Measurements from ENCODE around the gene LY6G5B.
"Not testable (repeated sequence)": the region's sequence is repeated elsewhere in the genome, so short reads cannot be mapped to it uniquely, and the experiment has no call there.

Gene LY6G5B

DNA sequence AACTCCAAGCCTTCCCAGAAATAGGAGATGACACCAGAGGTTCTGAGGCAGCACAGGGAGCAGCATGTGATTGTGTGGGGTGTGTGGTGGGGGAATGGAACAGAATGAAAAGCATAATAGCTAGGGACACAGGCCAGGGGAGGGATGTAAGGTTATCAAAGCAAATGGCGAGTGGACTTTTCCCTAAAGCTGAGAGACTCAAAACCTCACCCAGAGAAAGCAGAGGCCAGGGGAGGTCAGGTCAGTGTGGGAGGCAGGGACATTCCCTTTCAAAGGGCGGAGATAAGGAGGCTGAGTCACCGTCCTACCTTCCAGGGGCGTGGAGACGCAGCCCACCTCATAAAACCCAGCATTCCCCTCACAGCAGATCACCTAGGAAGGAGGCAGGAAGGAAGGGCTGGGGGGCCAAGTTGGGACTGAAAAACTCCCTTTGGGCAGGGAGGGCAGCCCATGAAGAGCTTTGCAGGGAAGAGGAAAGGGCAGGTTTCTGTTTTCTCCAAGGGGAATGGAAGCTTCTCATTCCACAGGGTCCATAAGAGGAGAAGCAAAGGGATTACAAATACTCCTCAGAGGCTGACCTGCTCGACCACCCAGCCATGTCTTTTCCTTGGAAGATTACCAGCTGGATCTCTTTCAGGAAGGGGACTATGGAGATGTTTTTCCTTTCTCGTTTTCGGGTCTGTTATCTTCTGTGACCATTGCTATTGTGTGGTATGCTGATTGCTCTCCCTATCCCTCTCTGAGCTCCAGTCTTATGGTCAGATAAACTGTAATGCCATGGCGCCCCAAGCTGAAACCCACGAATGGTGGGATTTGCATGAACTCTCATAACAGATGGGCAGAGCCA is 20.7 kb downstream of the LY6G5B start:
- peak; percentile 74 for DNase-seq (ENCODE audit: low read depth, low spot score)

DNA sequence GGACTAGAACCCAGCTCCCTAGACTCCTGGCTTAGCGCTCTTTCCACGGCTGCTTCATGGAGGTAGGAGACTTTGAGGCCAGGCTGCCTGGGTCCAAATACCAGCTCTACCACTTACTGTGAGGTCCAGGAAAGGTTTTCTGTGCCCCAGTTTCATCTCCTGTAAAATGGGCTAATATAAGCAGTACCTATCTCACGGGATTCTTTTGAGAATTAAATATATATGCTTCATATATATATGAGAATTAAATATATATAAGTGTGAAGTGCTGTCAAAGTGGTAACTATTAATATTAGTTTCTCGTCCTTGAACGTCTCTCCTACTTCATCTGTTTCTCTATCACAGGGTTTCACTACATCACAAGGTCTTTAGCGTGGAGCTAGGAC is 21.3 kb downstream of the LY6G5B start:
- no peak for DNase-seq (ENCODE audit: low read depth, low spot score)

DNA sequence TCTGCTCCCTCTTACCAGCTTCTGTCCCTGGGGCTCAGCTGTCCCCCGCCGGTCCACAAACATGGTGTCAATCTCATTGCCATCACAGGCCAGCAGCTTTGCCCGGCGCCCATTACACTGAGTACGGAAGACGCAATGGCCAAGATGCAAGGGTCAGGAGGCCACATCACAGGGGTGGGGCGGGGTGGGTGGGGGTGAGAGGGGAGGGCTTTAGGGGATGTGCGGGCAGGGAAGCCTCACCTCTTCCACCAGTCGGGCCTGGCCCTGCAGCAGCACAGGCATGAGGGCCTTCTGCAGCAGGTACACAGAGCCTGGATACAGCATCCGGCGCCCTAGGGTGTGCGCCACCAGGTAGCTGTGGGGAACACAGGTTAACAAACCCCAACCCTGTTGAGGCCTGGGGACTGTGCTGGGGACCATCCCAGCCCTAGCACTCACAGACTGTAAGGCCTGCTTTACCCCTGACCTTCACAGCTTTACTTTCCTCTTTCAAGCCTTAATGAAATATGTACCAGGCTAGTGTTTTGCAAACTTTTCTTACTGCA is 21.9 kb downstream of the LY6G5B start:
- no peak for DNase-seq (ENCODE audit: low read depth, low spot score)

DNA sequence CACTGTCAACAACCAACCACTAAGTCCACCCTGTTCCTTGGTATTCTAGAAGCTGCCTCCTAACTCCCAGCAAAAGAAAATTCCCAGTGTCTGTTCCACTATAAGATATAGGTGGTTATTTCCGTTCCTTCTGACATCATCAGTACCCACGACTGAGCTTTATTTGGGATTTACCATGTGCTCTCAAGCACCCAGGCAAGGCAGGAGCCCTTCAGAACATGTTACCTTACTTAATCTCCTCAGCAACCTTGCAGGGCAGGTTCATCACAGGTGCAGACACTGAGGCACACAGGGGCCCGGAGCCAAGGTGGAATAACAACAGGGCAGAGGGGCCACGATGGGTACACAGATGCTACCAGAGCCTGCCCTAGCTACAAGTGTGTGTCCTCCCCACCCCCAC is 22.6 kb downstream of the LY6G5B start:
- no peak for DNase-seq (ENCODE audit: low read depth, low spot score)

DNA sequence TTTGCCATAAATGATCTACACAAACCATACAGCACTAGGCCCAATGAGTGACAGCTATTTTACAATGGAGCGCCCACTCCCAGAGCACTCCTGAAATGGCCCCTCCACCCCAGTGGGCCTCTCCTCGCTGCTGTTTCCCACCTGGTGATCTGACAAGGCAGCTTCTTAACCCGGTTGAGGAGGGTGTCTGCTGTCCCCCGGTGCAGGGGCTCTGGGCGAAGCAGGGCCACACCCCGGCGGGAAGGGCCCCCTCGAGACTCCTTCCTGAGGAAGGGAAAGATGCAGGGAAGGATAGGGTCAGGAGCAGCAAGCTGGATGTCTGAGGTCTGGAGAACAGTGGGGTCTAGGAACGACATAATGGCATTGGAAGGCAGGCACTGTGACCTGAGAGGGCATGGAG is 23.1 kb downstream of the LY6G5B start:
- DNase-seq (ENCODE audit: low read depth, low spot score), result no peak

DNA sequence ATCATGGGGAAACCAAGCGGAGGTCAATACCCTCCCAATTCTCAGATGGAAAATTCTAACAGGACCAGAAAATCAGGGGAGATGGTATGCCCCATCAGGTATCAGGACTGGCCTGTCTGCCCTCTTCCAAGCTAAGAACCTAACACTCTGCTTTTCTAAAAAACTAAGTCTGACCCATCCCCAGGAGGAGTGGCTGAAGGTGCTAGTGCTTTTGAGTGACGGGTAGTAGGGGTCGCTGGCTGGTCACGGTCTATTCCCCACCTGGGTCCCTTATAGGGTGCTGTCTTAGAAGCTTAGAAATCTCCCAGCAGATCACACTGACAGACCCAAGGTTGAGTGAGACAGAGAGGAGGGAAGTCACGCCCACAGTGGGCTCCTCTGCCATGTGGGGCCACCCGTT is 23.8 kb downstream of the LY6G5B start:
- no peak for DNase-seq (ENCODE audit: low read depth, low spot score)

DNA sequence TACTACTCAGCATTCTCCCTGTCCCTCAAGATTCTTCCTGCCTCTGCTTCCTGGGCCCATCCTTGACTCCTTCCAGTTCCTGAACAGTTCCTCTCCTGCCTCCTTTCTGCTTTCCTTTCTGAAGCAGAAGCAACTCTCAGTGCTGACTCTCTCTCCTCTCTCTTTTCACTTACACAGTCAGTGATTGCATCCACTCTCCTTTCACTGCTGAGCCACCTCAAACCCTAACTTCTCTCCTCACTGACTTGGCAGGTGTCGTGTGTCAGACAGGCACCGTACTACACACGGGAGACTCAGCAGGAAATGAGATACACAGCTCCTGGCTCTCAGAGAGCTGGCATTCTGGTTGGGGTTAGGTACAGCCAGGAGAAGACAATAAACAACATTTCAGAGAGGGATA is 27.8 kb downstream of the LY6G5B start:
- no peak for DNase-seq (ENCODE audit: low read depth, low spot score)

DNA sequence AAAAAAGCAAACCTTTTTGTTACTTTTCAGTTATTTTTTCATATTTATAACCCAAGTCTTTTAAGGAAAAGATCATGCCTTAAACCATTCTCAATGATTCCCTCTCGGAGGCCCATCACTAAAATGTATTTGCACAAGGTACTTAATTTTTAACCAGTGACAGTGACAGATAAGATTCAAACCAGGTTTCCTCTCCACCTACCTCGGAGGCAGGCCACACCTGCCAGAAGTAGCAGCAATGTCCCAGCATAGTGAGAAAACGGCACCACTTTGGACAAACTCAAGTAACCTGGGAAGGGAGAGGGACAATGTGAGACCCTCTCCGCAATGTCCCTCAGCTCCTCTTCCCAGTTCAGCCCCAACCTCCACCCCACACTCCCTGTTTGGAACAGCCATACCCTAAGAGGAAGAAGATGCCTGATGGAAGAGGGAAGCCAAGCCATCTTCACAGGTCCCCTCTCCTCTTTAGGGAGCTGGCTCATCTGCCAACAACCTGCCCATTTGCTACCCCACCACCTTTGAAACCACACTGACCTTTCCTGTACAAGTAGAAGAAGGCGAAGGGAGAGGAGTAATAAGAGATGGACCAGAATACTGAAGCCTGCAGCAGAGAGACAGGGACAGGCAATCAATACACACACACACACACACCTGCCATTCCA is 31.1 kb downstream of the LY6G5B start:
- DNase-seq (ENCODE audit: low read depth, low spot score), result no peak

DNA sequence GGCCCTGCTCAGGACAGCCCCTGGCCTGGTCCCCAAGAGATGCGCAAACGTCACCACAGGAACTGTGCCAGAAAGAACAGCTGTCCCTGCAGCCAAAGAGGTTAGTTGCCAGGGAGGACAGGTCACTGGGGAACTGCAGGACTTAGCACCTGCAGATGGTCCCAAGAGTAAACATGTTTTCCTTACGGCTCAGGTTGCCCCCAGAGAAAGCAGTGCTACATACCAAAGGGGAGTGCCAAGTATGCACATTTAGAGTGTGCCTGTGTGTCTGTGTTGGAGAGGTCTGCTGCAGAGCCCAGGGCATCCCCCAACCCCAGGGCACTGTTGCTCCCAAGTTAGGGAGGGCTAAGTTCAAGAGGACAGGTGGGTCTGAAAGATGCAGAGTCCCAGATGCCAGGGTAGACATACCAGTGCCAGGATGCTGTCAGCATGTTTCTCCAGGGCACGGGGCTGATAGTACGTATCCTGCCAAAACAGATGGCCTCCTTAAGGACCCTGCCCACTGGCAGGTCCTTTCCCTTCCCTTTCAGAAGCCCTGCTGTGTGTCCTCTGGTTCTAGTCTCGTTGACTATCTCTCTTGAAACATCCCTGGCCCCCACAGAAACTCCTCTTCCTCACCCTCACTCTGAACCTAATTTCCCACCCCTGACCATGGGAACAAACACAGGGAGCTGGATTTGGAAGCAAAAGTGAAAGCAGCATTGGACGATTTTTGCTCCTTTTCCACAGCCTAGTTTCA is 32.1 kb downstream of the LY6G5B start:
- no peak for DNase-seq (ENCODE audit: low read depth, low spot score)

DNA sequence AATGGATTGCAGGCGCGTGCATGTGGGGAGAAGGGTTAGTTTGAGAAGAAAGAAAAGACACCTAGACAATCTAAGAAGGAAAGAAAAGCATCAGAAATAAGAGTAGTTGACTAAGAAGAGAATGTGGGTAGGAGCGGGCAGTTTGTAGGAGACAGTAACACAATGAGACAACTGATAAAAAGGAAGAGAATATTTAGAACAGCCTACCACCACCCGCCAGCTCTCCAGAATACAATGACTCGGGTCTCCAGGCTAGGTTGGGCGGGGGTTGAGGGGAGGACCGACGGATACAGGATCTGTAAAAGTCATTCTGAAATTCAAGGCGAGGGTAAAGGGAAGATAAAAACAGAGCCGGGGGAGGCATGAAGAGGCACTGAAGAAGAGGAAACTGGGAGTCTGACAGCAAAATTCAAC is 32.6 kb downstream of the LY6G5B start:
- DNase-seq (ENCODE audit: low read depth, low spot score), result no peak

DNA sequence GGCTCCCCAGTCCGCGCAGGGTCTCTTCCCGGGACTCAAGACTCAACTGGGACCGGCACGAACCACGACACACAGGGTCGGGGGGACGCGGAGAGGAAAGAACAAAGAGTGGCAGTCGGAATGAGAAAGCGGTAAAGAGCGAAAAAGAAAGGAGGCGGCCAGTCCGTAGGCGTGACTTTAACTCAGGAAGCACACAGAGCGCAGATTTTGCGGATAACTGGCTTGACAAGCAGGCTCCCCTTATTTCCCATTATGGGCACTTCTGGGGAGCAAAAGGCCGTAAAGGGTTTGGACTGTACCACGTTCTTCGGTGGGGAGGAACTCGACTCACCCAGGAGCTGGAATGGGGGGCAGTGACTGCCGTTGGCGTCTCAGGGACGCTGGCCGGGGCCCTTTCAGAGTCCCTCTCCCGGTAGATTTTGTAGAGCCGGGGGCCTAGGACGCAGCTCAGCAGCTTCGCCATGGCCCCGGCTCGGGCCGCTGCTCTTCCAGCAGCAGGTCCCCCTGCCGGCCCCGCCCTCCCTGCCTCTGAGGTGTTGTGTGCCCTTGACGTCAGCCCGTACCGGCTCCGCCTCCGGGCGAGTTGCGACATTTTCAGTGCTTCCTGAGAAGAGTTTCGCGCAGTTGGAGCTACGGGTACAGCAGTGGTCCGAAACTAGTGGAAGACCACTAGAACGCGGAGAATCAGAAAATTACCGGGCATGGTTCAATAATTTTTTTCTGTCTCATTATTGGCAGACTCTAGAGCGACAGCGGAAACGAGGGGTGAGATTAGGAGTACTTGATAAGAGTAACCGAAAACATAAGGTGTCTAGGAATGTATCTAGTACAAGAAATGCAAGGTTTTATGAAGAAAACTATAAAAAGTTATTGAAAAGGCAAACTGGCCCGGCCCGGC is 33.3 kb downstream of the LY6G5B start, which contains the start of gene ABHD16A:
Gene ABHD16A (minus strand): TSS at position 506 of the 898 bp plus-strand sequence. CDS start 43 bp downstream, at position 463.
- peak; percentile 98 for DNase-seq (ENCODE audit: low read depth, low spot score)

DNA sequence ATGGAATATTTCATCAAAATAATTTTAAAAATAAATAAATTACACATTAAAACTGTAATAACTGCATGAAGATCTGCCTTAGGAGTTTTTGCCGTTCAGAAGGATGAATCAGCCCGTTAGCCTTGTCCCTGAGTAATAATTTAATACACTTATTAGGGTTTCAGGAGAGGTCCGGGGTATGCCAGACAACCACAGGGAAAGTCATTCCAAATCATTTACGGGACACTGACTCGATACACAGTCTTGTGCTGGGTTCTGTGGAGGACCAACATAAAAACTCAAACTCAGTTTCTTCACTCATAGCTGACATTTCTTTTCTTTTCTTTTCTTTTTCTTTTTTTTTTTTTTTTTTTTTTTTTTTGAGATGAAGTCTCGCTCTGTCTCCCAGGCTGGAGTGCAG is 36.2 kb downstream of the LY6G5B start:
- no peak for DNase-seq (ENCODE audit: low read depth, low spot score)

DNA sequence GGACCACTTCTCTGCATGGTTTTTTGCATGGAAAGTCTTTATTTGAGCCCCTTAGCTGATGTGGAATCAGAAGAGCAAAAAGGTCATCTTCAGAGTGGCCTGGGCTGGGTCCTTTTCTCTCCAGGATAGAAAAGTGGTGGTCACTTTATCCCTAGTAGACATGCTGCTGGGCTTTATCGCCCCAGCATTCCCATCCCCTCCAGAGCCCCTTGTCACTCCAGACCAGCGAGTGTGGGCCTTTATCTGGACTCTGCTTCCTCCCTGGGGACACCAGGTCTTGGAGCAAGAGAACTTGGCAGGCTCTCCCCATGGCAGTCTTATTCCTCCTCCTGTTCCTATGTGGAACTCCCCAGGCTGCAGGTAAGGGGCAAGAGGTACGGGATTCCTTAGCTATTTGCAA is 36.8 kb downstream of the LY6G5B start, which contains the start of gene LY6G6F:
Gene LY6G6F (plus strand): TSS at position 268 of the 400 bp plus-strand sequence. CDS start 41 bp downstream, at position 309.
- DNase-seq (ENCODE audit: low read depth, low spot score), result no peak

DNA sequence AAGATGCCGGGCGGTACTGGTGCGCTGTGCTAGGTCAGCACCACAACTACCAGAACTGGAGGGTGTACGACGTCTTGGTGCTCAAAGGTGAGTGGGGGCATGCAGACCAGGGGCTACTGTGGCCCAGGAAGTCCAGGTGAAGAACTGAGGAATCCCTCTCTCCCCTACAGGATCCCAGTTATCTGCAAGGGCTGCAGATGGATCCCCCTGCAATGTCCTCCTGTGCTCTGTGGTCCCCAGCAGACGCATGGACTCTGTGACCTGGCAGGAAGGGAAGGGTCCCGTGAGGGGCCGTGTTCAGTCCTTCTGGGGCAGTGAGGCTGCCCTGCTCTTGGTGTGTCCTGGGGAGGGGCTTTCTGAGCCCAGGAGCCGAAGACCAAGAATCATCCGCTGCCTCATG is 37.9 kb downstream of the LY6G5B start:
- no peak for DNase-seq (ENCODE audit: low read depth, low spot score)

DNA sequence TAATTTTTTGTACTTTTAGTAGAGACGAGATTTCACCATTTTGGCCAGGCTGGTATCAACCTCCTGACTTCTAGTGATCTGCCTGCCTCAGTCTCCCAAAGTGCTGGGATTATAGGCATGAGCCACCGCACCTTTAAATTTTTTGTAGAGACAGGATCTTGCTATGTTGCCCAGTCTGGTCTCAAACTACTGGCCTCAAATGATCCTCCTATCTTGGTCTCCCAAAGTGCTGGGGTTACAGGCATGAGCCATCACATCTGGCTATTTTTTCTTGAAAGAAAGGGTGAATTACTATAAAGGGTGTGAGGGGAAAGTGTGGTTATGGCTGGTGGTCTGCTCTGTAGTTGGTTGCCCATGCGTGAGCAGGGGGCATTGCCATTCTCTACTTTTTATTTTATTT is 38.4 kb downstream of the LY6G5B start:
- no peak for DNase-seq (ENCODE audit: low read depth, low spot score)

DNA sequence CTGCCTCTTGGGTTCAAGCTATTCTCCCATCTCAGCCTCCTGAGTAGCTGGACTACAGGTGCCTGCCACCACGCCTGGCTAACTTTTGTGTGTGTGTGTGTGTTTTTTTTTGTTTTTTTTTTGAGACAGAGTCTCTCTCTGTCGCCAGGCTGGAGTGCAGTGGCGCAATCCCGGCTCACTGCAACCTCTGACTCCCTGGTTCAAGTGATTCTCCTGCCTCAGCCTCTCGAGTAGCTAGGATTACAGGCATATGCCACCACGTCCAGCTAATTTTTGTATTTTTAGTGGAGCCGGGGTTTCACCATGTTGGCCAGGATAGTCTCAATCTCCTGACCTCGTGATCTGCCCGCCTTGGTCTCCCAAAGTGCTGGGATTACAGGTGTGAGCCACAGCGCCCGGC is 39.4 kb downstream of the LY6G5B start:
- DNase-seq (ENCODE audit: low read depth, low spot score), result not testable (repeated sequence)

DNA sequence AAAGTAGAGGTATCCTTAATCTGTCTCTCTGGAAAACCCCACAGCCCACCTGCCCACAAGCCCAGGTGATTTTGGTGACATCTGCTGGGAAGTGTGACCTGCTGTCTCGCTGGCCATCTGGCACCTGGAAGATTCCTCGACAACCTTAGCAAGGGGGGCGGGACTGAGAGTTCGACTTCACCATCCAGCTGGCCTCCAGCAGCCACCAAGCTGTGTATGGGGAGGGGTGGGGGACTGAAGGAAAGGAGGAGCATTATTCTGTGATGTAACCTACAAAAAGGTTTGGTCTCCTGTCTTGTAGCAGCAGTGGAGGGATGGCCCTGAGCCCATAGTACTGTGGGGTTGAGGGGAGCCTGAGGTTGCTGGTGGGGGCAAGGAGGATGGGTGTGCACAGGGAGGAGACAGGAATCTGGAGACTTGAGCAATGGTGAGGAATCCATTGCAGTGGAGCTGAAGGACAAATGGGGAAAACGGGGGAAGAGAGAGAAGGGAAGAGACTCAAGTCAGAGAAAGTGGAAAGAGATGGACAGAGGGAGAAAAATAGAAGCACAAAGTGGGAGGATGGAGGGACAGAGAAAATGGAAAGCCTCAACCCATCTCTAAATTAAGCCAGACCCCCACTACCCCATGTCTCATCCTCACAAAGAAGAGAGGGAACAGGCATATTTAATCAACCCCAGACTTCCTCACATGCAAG is 40.9 kb downstream of the LY6G5B start:
- no peak for DNase-seq (ENCODE audit: low read depth, low spot score)

DNA sequence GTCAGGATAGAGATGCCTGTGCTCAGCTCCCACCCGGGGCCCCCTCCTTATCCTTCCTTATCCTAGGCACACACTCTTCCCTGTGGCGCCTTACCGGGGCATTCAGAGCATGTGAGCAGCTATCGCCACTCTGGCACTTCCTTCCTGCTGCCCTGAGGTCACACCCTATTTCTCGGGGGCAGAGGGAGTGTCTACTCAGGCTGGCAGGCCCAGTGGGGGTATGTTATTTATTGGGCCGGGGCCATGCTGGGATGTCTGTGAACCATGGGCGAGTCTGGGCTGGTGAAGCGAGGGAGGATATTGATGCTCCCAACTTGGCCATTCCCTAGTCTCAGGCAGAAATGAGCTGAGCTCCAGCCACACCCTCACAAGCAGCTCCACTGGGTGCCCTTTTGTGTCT is 41.5 kb downstream of the LY6G5B start:
- no peak for DNase-seq (ENCODE audit: low read depth, low spot score)

DNA sequence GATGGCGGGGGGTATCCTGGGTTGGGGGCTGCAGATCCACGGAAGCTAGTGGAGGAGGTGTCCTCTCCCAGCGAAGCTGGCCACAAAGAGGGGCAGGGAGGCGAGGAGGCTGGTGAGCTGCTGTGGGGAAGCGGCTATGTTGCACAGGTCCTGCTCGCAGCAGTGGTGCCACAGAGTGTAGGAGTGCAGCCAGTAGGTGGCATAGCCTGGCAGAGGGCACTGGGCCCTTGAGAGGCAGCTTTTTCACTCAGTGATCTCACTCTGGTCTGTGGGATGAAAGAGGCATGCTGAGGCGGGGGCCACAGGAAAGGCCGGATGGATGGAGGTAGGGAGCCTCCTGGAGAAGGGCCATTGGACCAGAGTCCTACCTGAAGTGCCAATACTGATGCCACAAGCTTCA is 42.5 kb downstream of the LY6G5B start:
- DNase-seq (ENCODE audit: low read depth, low spot score), result no peak

DNA sequence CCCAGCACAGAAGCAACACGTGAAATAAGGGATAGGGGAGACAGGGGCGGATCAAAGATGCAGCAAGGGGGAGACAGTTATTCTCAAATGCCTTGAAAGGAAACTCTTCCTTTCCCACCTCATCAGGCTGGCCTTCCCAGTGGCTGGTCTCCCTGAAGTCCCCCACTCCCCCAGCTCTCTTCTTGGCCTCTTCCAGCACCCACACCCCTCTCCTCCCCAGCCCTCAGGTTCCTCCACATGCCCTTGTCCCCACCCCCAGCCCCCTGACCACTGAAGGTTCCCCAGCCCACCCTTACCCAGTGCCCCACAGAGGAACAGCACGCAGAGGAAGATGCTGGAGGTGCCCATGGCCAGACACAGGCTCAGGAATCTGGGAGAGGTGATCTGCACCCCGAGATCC is 43.7 kb downstream of the LY6G5B start:
- DNase-seq (ENCODE audit: low read depth, low spot score), result no peak

All from ELF-1 (cell line).